Gastroesophageal sphincter (tissue), 3 donors: ENCODE results near the gene TTC8.

Experiments
- CTCF ChIP-seq, 4 experiments: fragments of 200-600 bp in 2 of 4; fragments of 450-650 bp in 2 of 4; sonication (generic) in 1 of 4; IDR thresholded peaks; one replicate each; pipeline ENCODE4 v1.5.1; 2017 to 2019; ENCODE audit warnings: antibody characterized with exemption in 4 of 4, mild to moderate bottlenecking in 2 of 4, moderate library complexity in 2 of 4
- EP300 ChIP-seq: sonication (generic); formaldehyde crosslinking; IDR thresholded peaks from one replicate; pipeline ENCODE4 v1.6.1; 2017; ENCODE audit warnings: antibody characterized with exemption, mild to moderate bottlenecking

GRCh38 chr14:88856786-88857366 is 32.4 kb downstream of the TTC8 start:
- no peak for TF ChIP-seq CTCF (IDR thresholded peaks at IDR 0.05)
- TF ChIP-seq EP300 = no peak
